HepG2 (cell line): ENCODE measurements around the gene GCHFR. TPM values are rescaled to one million over a fixed set of nuclear protein-coding genes. Genes with fewer than 3 reads are reported as not detected.
A peak's percentile ranks its signal among the peaks of the same experiment; 100 is the strongest.

Source experiments
- ATAC-seq: fragments of 200-7000 bp; cut with Tn5 transposase; 3 replicates; pipeline ENCODE4 v1.9.1; 2020; ENCODE audit warnings: mild to moderate bottlenecking, moderate library complexity
- BruUV-seq: library from RNA; stranded (reverse); fragments of 400-500 nt; replicated peaks from 2 replicates; lab custom pipeline; 2021; lab: Mats Ljungman, UMichigan
- CTCF ChIA-PET: fragments of 300-600 bp; formaldehyde crosslinking; extraction: SDS; loops from one replicate; lab custom pipeline; 2021; ENCODE audit warnings: low total read pairs, inconsistent platforms, low intra/inter-chr PET ratio; lab: Yijun Ruan, JAX
- POLR2A ChIA-PET: fragments of 350-600 bp; sonication (Branson Sonifier 250); formaldehyde crosslinking; loops from one replicate; lab custom pipeline; 2020; ENCODE audit warnings: antibody characterized with exemption, inconsistent platforms; lab: Yijun Ruan, JAX
- DNase-seq: peaks from one replicate; pipeline ENCODE4 v3.0.0-alpha.2; 2015; ENCODE audit warnings: low spot score
- FAIRE-seq: peaks from 3 replicates; lab custom pipeline; 2011; peaks lifted over from hg19 to GRCh38; lab: Jason Lieb, UNC
- H2AFZ ChIP-seq: one replicate; pipeline ENCODE4 v1.6.1; 2011; ENCODE audit warnings: low read length, inconsistent platforms
- H3K27ac ChIP-seq: fragments of 300-600 bp; 3 replicates; pipeline ENCODE4 v1.8.0; 2011; ENCODE audit warnings: mixed run types, mild to moderate bottlenecking, mixed read lengths, low read length, inconsistent platforms; ENCODE audit not compliant: insufficient read depth; ENCODE audit errors: extremely low read length
- H3K27me3 ChIP-seq, 2 experiments: fragments of 200-600 bp in 1 of 2; 2 replicates in 1 of 2; 3 replicates in 1 of 2; pipeline versions ENCODE4 v1.6.0 to v1.8.0; 2011; ENCODE audit warnings: low read length in 2 of 2, mild to moderate bottlenecking in 2 of 2, moderate library complexity in 2 of 2, inconsistent platforms in 1 of 2; ENCODE audit not compliant: insufficient read depth in 2 of 2, control insufficient read depth in 1 of 2
- H3K36me3 ChIP-seq, 2 experiments: fragments of 200-600 bp in 1 of 2; replicated peaks in 1 of 2; 2 replicates in 1 of 2; 3 replicates in 1 of 2; pipeline versions ENCODE4 v1.5.1 to v1.8.0; 2011; ENCODE audit warnings: low read length in 2 of 2, inconsistent platforms in 1 of 2; ENCODE audit not compliant: insufficient read depth in 2 of 2, control insufficient read depth in 1 of 2
- H3K4me1 ChIP-seq: 2 replicates; pipeline ENCODE4 v1.5.1; 2012; ENCODE audit warnings: low read length, inconsistent platforms; ENCODE audit not compliant: insufficient read depth
- H3K4me2 ChIP-seq: 2 replicates; pipeline ENCODE4 v1.6.0; 2011; ENCODE audit warnings: low read depth, low read length, inconsistent platforms
- H3K4me3 ChIP-seq, 3 experiments: fragments of 200-600 bp in 1 of 3; sonication (generic), shearing (Covaris generic) in 1 of 3; replicated peaks in 1 of 3; 2 replicates each; pipeline ENCODE4 v1.5.1; 2011 to 2016; ENCODE audit warnings: low read length in 3 of 3, inconsistent platforms in 2 of 3, low read depth in 2 of 3, mild to moderate bottlenecking in 2 of 3, control low read depth in 1 of 3, mixed read lengths in 1 of 3; ENCODE audit not compliant: insufficient read depth in 1 of 3
- H3K79me2 ChIP-seq: one replicate; pipeline ENCODE4 v1.6.1; 2011; ENCODE audit warnings: low read length, inconsistent platforms; ENCODE audit not compliant: insufficient read depth
- H3K9ac ChIP-seq: 2 replicates; pipeline ENCODE4 v1.6.0; 2011; ENCODE audit warnings: mild to moderate bottlenecking, low read depth, low read length, inconsistent platforms; ENCODE audit not compliant: insufficient read depth
- H3K9me3 ChIP-seq: 2 replicates; pipeline ENCODE4 v1.5.1; 2012; ENCODE audit warnings: mild to moderate bottlenecking, low read length
- H4K20me1 ChIP-seq: 2 replicates; pipeline ENCODE4 v1.6.0; 2011; ENCODE audit warnings: inconsistent platforms, mild to moderate bottlenecking, low read length, moderate library complexity; ENCODE audit not compliant: insufficient read depth
- AGO1 ChIP-seq: fragments of 200-400 bp; formaldehyde crosslinking; IDR thresholded peaks from 2 replicates; pipeline ENCODE4 v1.6.1; 2017; ENCODE audit warnings: mild to moderate bottlenecking, low read depth, low read length, moderate library complexity; ENCODE audit not compliant: poor library complexity, severe bottlenecking
- AGO2 ChIP-seq: fragments of 200-400 bp; formaldehyde crosslinking; optimal IDR thresholded peaks from 2 replicates; pipeline ENCODE3; 2017; ENCODE audit warnings: mild to moderate bottlenecking, low read depth, low read length, moderate library complexity
- DNMT1 ChIP-seq: sonication (generic); formaldehyde crosslinking; IDR thresholded peaks from 2 replicates; pipeline ENCODE4 v1.5.1; 2020; ENCODE audit warnings: mild to moderate bottlenecking, missing genetic modification reagents
- GFI1 ChIP-seq: sonication (generic); formaldehyde crosslinking; IDR thresholded peaks from 2 replicates; pipeline ENCODE4 v1.5.0; 2020; ENCODE audit warnings: missing genetic modification reagents, mild to moderate bottlenecking, borderline replicate concordance
- HDAC1 ChIP-seq: sonication (generic); formaldehyde crosslinking; IDR thresholded peaks from 2 replicates; pipeline ENCODE4 v1.5.1; 2020; ENCODE audit warnings: mild to moderate bottlenecking, missing genetic modification reagents
- HNRNPLL ChIP-seq: fragments of 200-400 bp; formaldehyde crosslinking; IDR thresholded peaks from 2 replicates; pipeline ENCODE4 v1.6.1; 2017; ENCODE audit warnings: mild to moderate bottlenecking, low read depth, low read length; ENCODE audit not compliant: poor library complexity, severe bottlenecking
- ISX ChIP-seq: sonication (generic); formaldehyde crosslinking; conservative IDR thresholded peaks from 2 replicates; pipeline ENCODE4 v1.5.0; 2020; ENCODE audit warnings: missing genetic modification reagents
- KAT7 ChIP-seq: IDR thresholded peaks from 2 replicates; pipeline ENCODE4 v1.6.1; 2018; ENCODE audit warnings: borderline replicate concordance, missing compliant biosample characterization
- MAFF ChIP-seq: IDR thresholded peaks from 2 replicates; pipeline ENCODE4 v1.6.1; 2011; ENCODE audit warnings: low read depth, low read length, improper control_type of control experiment
- MAFG ChIP-seq: sonication (generic); formaldehyde crosslinking; IDR thresholded peaks from 2 replicates; pipeline ENCODE4 v1.5.1; 2020; ENCODE audit warnings: mild to moderate bottlenecking, missing genetic modification reagents
- MAZ ChIP-seq, 2 experiments: sonication (generic) in 1 of 2; formaldehyde crosslinking in 1 of 2; IDR thresholded peaks; 2 replicates each; pipeline versions ENCODE4 v1.5.0 to v1.6.1; 2012 to 2020; ENCODE audit warnings: low read depth in 2 of 2, mild to moderate bottlenecking in 2 of 2, borderline replicate concordance in 1 of 2, improper control_type of control experiment in 1 of 2, low read length in 1 of 2, missing genetic modification reagents in 1 of 2, moderate library complexity in 1 of 2
- MEF2D ChIP-seq: sonication (generic); formaldehyde crosslinking; IDR thresholded peaks from 2 replicates; pipeline ENCODE4 v1.5.1; 2020; ENCODE audit warnings: mild to moderate bottlenecking, missing genetic modification reagents
- NFKB2 ChIP-seq: sonication (generic); formaldehyde crosslinking; IDR thresholded peaks from 2 replicates; pipeline ENCODE4 v1.4.0; 2020; ENCODE audit warnings: missing genetic modification reagents, borderline replicate concordance
- SALL2 ChIP-seq: sonication (generic); formaldehyde crosslinking; IDR thresholded peaks from 2 replicates; pipeline ENCODE4 v1.8.1; 2023; ENCODE audit warnings: mild to moderate bottlenecking, missing genetic modification reagents, inconsistent platforms
- YY1 ChIP-seq: IDR thresholded peaks from 2 replicates; pipeline ENCODE4 v1.6.1; 2011; ENCODE audit warnings: low read length, low read depth, moderate library complexity, mild to moderate bottlenecking; ENCODE audit not compliant: insufficient read depth, insufficient replicate concordance
- ZBTB20 ChIP-seq: sonication (generic); formaldehyde crosslinking; IDR thresholded peaks from 2 replicates; pipeline ENCODE4 v1.8.1; 2023; ENCODE audit warnings: missing genetic modification reagents, low read depth, mild to moderate bottlenecking, borderline replicate concordance
- ZMYM2 ChIP-seq: sonication (generic); formaldehyde crosslinking; IDR thresholded peaks from 2 replicates; pipeline ENCODE4 v1.8.0; 2022; ENCODE audit warnings: mild to moderate bottlenecking, missing genetic modification reagents
- ZMYM3 ChIP-seq: sonication (generic); formaldehyde crosslinking; IDR thresholded peaks from 2 replicates; pipeline ENCODE4 v1.5.1; 2020; ENCODE audit warnings: mild to moderate bottlenecking, missing genetic modification reagents
- ZNF274 ChIP-seq: sonication (generic); formaldehyde crosslinking; IDR thresholded peaks from 2 replicates; pipeline ENCODE4 v1.5.1; 2020; ENCODE audit warnings: mild to moderate bottlenecking, missing genetic modification reagents
- ZNF382 ChIP-seq: sonication (generic); formaldehyde crosslinking; IDR thresholded peaks from 2 replicates; pipeline ENCODE4 v1.5.0; 2020; ENCODE audit warnings: missing genetic modification reagents, mild to moderate bottlenecking, borderline replicate concordance
- ZNF615 ChIP-seq: sonication (generic); formaldehyde crosslinking; IDR thresholded peaks from 2 replicates; pipeline ENCODE4 v1.5.0; 2020; ENCODE audit warnings: mild to moderate bottlenecking, missing genetic modification reagents, borderline replicate concordance
- ZNF724P ChIP-seq: sonication (generic); formaldehyde crosslinking; IDR thresholded peaks from 2 replicates; pipeline ENCODE4 v1.8.0; 2022; ENCODE audit warnings: missing genetic modification reagents, borderline replicate concordance
- ZNF75D ChIP-seq: sonication (generic); formaldehyde crosslinking; IDR thresholded peaks from 2 replicates; pipeline ENCODE4 v1.8.1; 2023; ENCODE audit warnings: missing genetic modification reagents, mild to moderate bottlenecking, borderline replicate concordance
- ZNF777 ChIP-seq: sonication (generic); formaldehyde crosslinking; IDR thresholded peaks from 2 replicates; pipeline ENCODE4 v1.4.0; 2020; ENCODE audit warnings: missing genetic modification reagents
- WGBS: methylation state at CpG from one replicate; pipeline ENCODE4 v1.1.6; 2017; ENCODE audit warnings: low lambda C conversion rate; 5-methylcytosine and 5-hydroxymethylcytosine counted together
- in situ Hi-C: cut with HindIII; loops from 2 replicates; pipeline ENCODE4 v1.10.0; 2017; ENCODE audit warnings: low pct_unique_long_range_greater_than_20kb; ENCODE audit not compliant: extremely low pct_ligation_motif_present
- intact Hi-C: fragments of 100-400 bp; cut with micrococcal nuclease; formaldehyde crosslinking; loops from one replicate; pipeline ENCODE4 v1.10.0; 2022; ENCODE audit not compliant: unreplicated experiment
- polyA plus RNA-seq, 8 experiments: library from polyadenylated mRNA; depleted of rRNA in 3 of 8; stranded (reverse) in 7 of 8; unstranded in 1 of 8; fragments of >200 nt; fragmentation: Illumina TruSeq in 4 of 8; extraction: Trizol in 4 of 8; gene quantifications; 2 replicates each; pipeline versions ENCODE4 v1.2.1 to v1.2.3, GENCODE V29; 2011 to 2016; ENCODE audit warnings: low read depth in 4 of 8, missing spikeins in 1 of 8, mixed read lengths in 1 of 8; ENCODE audit not compliant: insufficient read depth in 1 of 8
- total RNA-seq, 5 experiments: library from RNA; depleted of rRNA; stranded (reverse); fragments of >200 nt; fragmentation: Illumina TruSeq; extraction: Trizol; gene quantifications; 2 replicates each; pipeline ENCODE4 v1.2.3, GENCODE V29; 2016; ENCODE audit warnings: low read depth in 1 of 5
- TF ChIP-seq, protein P1 (sequence below): sonication (generic); formaldehyde crosslinking; IDR thresholded peaks from 2 replicates; pipeline ENCODE4 v1.4.0; 2020; ENCODE audit warnings: mild to moderate bottlenecking, missing genetic modification reagents

Gene GCHFR
- total and polyA plus RNA-seq, 2 of the 13 experiments (the other 11 are each of a cell fraction or from before 2014, with no cell fraction given): 51.5 to 92.4 TPM

GRCh38 chr15:40754574-40754882 lies 9.3 kb upstream of the GCHFR start:
- FAIRE-seq (no peak), DNase-seq (no peak), ATAC-seq (peak; percentile 70)
- peak overlapping the region; percentile 84 for H3K4me2 ChIP-seq
- in situ Hi-C loops: no loop called here
- peak overlapping the region; percentile 83 to 98 (median 89) for H3K4me3 ChIP-seq
- H2AFZ ChIP-seq: no peak overlapping the region
- ChIA-PET CTCF (no interaction called here), POLR2A (interaction anchor here (0.7 kb wide), 2 partner anchors 24 to 60 kb away, joined by 4 to 5 read pairs; no protein-coding TSS in a partner anchor)
- WGBS: 0% methylated on average over 12 of the region's 22 CpGs
- H3K36me3 ChIP-seq: peaks cover 8 to 20% of the 10 kb centered on the region in 2 experiments
- H3K27me3 ChIP-seq: no peaks in the 10 kb centered on the region
- peaks cover 30% of the 10 kb centered on the region for H3K79me2 ChIP-seq
- H3K27ac ChIP-seq: peak overlapping the region; percentile 84
- H4K20me1 ChIP-seq: no peaks in the 10 kb centered on the region
- peaks cover 48% of the 10 kb centered on the region for H3K4me1 ChIP-seq
- no TSS peak for BruUV-seq
- intact Hi-C loops: loop anchor here (10.0 kb wide), 1 partner anchor 160 kb away; the partner anchor contains the start of gene KNL1
- H3K9ac ChIP-seq: peak overlapping the region; percentile 87
- no peaks in the 10 kb centered on the region for H3K9me3 ChIP-seq
- TF ChIP-seq ZNF615 (CRISPR knock-in tag) (0 out of 2 replicates have a peak, but pooled peaks have one; percentile 43), ZNF382 (CRISPR knock-in tag) (no peak), HNRNPLL (peak; percentile 56), HDAC1 (CRISPR knock-in tag) (no peak), MAFF (no peak), ZMYM2 (CRISPR knock-in tag) (0 out of 2 replicates have a peak, but pooled peaks have one; percentile 13), MEF2D (CRISPR knock-in tag) (0 out of 2 replicates have a peak, but pooled peaks have one; percentile 3), MAZ (IDR thresholded peaks at IDR 0.05; ENCODE audit: borderline replicate concordance, low read depth, low read length) (no peak), MAZ (CRISPR knock-in tag; IDR thresholded peaks at IDR 0.05; ENCODE audit: low read depth) (peak; percentile 53; the same call in 1 of the 2 replicates), AGO1 (no peak), ZMYM3 (peak; percentile 7; the same call in 1 of the 2 replicates), MAFG (CRISPR knock-in tag) (peak; percentile 17; the same call in 1 of the 2 replicates), ZNF75D (CRISPR knock-in tag) (no peak), DNMT1 (CRISPR knock-in tag) (0 out of 2 replicates have a peak, but pooled peaks have one; percentile 8), ZNF777 (CRISPR knock-in tag) (peak; percentile 20), GFI1 (CRISPR knock-in tag) (0 out of 2 replicates have a peak, but pooled peaks have one; percentile 10), SALL2 (peak; percentile 52; the same call in 1 of the 2 replicates), KAT7 (CRISPR knock-in tag) (0 out of 2 replicates have a peak, but pooled peaks have one; percentile 13), ISX (0 out of 2 replicates have a peak, but pooled peaks have one; percentile 5), AGO2 (peak; percentile 71), ZNF274 (CRISPR knock-in tag) (0 out of 2 replicates have a peak, but pooled peaks have one; percentile 13), ZNF724P (CRISPR knock-in tag) (no peak), ZBTB20 (CRISPR knock-in tag) (0 out of 2 replicates have a peak, but pooled peaks have one; percentile 6), NFKB2 (0 out of 2 replicates have a peak, but pooled peaks have one; percentile 7), YY1 (peak; percentile 50)
- TF ChIP-seq, protein P1, sequence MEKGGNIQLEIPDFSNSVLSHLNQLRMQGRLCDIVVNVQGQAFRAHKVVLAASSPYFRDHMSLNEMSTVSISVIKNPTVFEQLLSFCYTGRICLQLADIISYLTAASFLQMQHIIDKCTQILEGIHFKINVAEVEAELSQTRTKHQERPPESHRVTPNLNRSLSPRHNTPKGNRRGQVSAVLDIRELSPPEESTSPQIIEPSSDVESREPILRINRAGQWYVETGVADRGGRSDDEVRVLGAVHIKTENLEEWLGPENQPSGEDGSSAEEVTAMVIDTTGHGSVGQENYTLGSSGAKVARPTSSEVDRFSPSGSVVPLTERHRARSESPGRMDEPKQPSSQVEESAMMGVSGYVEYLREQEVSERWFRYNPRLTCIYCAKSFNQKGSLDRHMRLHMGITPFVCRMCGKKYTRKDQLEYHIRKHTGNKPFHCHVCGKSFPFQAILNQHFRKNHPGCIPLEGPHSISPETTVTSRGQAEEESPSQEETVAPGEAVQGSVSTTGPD: 0 out of 2 replicates have a peak, but pooled peaks have one; percentile 31
